ENCODE data around the gene B4GALNT1.

Gene B4GALNT1

DNA sequence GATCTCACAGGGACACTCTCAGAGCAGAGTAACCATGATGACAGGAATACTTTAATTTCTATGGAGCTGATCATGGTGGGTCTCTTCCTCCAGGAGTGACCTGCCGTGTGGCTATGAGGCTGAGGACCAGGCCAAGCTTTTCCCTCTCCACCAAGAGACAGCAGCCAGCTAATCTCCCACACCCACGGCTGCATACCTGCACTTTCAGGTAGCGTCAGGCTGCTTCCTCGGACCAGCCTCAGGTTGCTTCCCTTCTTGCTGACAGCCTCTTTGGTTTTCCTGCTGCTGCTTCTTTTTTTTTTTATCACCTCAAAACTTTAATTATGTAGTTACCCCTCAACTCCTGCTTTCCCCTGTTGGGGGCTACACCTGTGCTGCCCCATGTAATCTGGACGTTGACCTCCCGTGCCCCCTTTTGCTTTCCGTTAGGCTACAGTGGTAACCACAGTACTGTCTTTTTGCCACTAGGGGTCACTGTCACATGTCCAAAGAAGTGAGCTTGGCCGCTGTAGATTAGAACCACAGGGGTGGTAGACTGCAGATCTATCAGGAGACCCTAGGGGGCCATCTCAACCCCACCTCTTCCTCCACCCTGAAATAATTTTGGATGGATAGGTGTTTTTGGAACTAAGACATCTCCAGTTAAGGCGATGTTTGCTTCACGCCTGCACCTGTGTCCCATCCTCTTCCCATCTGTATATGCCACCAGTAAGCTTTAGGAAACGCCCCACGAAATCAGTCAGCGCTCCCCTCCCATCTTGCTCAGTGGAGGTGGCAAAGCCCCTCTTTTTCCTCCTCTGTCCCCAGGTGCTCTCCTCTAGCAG lies 49.8 kb downstream of the B4GALNT1 start:
- peak; percentile 64 to 91 (median 75) for DNase-seq

- no peak for DNase-seq
Observed at GRCh38 chr12:57582440-57582839, 50.6 kb downstream of the B4GALNT1 start.

DNA sequence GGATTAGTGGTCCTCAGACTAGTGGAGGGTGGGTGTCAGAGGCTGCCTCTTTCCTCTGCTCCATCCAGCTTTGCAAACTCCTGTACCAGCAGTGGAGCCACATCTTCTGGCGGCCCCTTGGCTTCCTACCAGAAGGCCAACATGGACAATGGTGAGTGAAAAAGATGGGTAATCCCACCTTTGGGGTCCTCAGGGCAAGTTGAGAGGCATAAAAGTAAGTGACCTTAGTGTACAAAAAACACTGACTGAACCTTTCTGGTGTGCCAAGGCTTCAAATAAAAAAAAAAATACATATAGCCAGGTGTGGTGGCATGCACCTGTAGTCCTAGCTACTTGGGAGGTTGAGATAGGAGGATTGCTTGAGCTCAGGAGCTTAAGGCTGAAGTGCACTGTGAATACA lies 51.2 kb downstream of the B4GALNT1 start:
- no peak for DNase-seq

GRCh38 chr12:57580466-57580795 lies 52.6 kb downstream of the B4GALNT1 start:
- DNase-seq = no peak

- DNase-seq = no peak
Observed at GRCh38 chr12:57579677-57580465, 53.1 kb downstream of the B4GALNT1 start.

GRCh38 chr12:57579011-57579410 lies 54.0 kb downstream of the B4GALNT1 start:
- DNase-seq = no peak

DNA sequence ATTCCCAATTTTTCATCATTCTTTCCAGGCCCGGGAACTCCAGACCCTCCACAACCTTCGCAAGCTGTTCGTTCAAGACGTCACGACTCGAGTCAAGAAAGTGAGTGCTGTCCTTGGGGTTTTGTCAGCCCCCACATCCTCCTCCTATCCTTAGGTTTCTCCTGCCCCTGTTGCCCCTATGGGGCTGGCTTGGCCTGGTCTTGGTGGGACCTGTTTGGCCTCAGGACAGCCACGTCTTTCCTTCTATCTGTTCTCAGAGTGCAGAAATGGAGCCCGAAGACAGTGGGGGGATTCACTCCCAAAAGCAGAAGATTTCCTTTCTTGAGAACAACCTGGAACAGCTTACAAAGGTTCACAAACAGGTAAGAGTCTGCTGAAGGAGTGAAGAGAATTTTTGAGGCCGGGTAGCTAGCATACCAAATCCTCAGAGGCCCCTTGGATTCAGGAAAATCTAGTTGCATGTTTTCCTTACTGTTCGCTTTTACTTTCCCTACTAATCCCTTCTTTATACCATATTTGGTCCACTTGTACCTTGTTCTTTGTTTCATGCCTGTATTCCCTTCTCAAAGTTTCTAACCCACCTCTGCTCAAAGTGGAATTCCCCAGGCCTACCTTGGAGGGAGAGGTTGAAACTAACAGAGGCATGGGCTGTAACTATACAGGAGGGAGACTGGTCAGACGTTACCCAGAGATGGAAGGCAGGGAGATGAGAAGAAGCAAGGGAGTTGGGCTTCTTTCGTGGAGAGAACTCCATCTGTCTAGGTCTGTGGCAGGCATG lies 54.8 kb downstream of the B4GALNT1 start:
- no peak for DNase-seq

DNA sequence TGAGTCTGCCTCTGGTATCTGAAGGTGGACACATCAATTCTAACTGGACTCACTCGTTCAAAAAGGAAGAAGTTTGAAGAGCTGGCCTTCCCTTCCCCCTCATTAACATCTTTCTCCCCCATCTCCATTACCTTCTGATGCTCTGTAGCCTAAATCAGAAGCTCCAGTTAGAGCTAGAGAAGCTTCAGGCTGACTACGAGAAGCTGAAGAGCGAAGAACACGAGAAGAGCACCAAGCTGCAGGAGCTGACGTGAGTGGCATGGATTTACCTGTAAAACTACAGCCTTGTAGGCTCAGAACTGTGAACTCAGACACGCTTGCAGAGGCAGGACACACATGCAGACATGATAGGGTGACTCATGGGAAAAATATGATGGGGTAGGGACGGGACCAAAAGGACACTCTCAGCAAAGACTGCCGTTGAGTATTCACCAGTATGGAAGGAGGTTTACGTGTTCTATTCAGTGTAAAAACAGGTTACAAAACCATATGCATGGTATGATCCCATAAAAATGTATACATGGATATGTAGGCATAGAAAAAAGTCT lies 56.3 kb downstream of the B4GALNT1 start:
- DNase-seq = no peak
